GM12873 (cell line): Measurements from ENCODE around the gene GRID1.

ENCODE experiments used
- TF ChIP-seq, protein P1 (sequence below): IDR thresholded peaks from 2 replicates; pipeline ENCODE4 v1.5.1; 2012; ENCODE audit warnings: low read depth, mild to moderate bottlenecking, moderate library complexity, low read length, control low read depth; ENCODE audit not compliant: insufficient read depth; ENCODE audit errors: missing control alignments

GRID1 gene

DNA sequence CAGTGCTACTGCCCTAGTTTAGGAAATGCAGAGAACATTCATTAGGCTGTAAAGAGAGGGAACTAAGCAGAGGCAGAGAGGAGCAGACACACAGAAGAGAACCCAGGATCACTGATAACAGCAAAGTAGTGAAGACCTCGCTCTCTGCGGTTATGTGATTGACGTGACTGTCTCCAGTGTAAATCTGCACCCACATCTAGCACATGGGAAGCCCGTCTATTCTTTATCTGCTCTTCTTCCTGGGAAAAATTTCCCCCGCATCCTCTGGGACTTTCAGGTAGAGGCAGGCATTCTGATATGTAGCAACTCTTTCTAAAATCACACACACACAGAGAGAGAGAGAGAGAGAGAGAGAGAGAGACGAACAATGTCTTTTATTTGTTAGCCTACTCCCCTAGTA is 699.6 kb downstream of the GRID1 start:
- TF ChIP-seq, protein P1, sequence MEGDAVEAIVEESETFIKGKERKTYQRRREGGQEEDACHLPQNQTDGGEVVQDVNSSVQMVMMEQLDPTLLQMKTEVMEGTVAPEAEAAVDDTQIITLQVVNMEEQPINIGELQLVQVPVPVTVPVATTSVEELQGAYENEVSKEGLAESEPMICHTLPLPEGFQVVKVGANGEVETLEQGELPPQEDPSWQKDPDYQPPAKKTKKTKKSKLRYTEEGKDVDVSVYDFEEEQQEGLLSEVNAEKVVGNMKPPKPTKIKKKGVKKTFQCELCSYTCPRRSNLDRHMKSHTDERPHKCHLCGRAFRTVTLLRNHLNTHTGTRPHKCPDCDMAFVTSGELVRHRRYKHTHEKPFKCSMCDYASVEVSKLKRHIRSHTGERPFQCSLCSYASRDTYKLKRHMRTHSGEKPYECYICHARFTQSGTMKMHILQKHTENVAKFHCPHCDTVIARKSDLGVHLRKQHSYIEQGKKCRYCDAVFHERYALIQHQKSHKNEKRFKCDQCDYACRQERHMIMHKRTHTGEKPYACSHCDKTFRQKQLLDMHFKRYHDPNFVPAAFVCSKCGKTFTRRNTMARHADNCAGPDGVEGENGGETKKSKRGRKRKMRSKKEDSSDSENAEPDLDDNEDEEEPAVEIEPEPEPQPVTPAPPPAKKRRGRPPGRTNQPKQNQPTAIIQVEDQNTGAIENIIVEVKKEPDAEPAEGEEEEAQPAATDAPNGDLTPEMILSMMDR: no peak

DNA sequence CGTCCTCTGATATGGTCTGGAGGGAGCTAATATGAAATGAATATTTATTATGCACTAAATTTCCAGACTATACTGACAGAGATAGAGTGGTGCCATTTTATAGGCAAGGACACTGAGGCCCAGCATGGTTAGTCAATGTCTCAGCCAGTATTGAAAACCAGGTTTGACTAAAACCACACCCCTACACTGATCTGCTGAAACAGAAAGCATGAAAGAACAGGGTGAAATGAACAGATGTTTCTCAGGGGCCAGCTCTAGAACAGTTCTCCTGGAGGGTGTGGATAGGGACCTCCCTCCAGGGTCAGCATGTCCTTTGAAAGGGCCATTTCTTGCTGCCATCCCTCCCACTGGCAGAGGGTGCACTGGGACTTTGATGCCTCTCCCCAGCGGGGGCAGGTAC is 700.5 kb downstream of the GRID1 start:
- TF ChIP-seq, protein P1: no peak

DNA sequence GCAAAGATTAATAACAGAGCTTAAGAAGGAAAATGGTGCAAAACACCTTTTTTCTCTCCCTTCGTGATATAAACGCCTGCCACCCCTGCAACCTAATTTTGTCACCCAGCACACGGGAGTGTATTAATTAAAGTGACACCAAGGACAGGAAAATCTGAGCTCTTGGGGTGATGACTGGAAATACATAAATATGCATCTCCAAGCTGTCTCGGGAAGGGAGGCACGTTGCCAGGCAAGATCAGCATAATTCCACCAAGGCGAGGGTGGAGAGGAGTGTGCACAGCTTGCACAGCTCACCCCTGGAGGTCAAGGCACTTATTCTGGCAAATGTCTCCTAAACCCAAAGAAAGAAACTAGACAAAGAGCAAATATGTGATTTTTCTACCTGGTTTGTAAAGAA is 700.9 kb downstream of the GRID1 start:
- TF ChIP-seq, protein P1: no peak

DNA sequence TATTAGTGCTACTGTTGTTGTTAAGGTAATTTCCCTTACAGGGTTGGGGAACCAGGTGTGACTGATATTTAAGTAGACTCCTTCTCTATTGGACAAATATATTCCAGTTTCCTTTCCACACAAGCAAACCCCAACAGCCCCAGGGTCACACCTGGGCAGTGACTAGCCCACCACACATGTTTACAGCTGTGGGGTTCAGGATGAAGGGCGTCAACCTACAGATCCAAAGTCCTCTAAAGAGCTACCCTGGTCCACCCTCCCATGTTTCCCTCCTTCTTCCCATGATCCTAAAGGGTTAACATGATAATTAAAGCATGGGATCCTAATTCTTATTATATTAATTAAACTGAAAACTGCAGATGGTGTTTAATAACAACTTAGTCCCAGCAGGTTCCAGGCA is 701.5 kb downstream of the GRID1 start:
- TF ChIP-seq, protein P1: no peak

DNA sequence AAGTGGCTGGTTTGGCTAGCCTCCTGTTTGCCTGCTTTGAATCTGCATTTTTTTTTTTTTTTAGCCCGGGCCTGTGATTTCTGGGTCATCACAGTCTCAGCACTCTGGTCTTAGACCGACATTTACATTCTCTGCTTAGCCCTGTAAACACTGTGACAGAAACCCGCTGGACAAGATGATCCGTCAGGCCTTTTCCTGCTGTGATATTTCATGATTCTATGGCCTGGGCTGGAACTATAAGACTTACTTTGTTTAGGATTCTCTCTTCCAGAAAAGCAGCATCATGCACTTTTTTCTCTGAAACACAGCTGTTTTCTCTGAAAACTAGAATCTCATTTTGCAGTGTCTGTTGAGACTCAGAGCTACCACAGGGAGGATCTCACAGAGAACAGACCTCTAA is 705.5 kb downstream of the GRID1 start:
- TF ChIP-seq, protein P1: no peak

DNA sequence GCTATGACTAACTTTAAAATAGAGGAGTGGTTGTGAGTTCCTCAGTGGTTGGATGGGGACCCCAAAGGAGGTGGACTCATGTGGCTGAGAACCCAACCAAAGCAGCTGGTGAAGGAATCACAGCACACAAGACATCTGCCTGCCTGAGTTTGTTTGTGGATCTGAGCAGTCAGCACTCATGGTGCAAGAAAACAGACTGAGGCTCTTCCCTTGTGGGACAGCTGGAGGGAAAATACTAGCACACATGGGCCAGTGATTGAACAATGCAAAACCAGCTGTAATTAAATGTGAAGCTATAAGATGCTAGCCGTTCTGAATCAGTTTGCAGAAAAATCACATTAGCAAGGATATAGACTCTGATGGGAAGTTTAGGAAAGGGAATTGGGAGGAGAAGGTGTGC is 707.3 kb downstream of the GRID1 start:
- TF ChIP-seq, protein P1: no peak

DNA sequence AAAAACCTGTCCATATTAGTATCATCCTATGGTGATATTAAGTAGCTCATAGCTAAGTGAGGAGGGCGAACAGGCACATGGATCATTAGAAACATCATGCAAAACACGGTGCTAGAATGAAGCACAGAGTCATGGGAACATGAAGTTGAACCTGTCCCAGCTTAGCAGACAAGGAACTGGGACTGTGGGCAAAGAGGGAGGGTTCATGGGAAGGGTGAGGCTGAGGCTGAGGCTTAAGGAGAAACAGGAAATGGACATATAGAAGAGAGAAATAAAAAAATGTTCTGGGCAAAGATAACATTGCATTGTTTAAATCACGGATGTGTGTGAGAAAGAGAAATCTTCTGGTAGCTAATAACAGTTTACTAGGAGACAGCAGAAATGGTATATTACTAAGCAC is 708.1 kb downstream of the GRID1 start:
- TF ChIP-seq, protein P1: no peak
